ENCODE results near the gene ARID1A. TPM values are rescaled to one million over a fixed set of nuclear protein-coding genes. Genes with fewer than 3 reads are reported as not detected.
"Not testable (repeated sequence)": the region's sequence is repeated elsewhere in the genome, so short reads cannot be mapped to it uniquely, and the experiment has no call there.

ARID1A gene
- total RNA-seq, 1 donor from 2014 or later: 70.0 TPM

GRCh38 chr1:26724926-26725325 is 29.1 kb downstream of the ARID1A start:
- DNase-seq (ENCODE audit: extremely low spot score, unreplicated experiment): no peak
- Mint-ChIP-seq H3K9me3 (ENCODE audit: unreplicated experiment) (no peaks in the 10 kb centered on the region), H3K36me3 (ENCODE audit: unreplicated experiment) (peaks cover 3% of the 10 kb centered on the region), H3K27me3 (ENCODE audit: unreplicated experiment) (no peaks in the 10 kb centered on the region), H3K27ac (ENCODE audit: unreplicated experiment) (no peak overlapping the region), H3K4me1 (ENCODE audit: unreplicated experiment) (peaks cover 62% of the 10 kb centered on the region), H3K4me3 (ENCODE audit: unreplicated experiment) (no peak overlapping the region)
- no peak for TF ChIP-seq CTCF (IDR thresholded peaks at IDR 0.05)

GRCh38 chr1:26725904-26726303 is 30.1 kb downstream of the ARID1A start:
- H3K27ac Mint-ChIP-seq (ENCODE audit: unreplicated experiment); H3K9me3 Mint-ChIP-seq (ENCODE audit: unreplicated experiment); H3K36me3 Mint-ChIP-seq (ENCODE audit: unreplicated experiment); DNase-seq (ENCODE audit: extremely low spot score, unreplicated experiment); H3K4me3 Mint-ChIP-seq (ENCODE audit: unreplicated experiment); H3K27me3 Mint-ChIP-seq (ENCODE audit: unreplicated experiment): not testable (repeated sequence)
- H3K4me1 Mint-ChIP-seq (ENCODE audit: unreplicated experiment): peaks cover 59% of the 10 kb centered on the region

- TF ChIP-seq CTCF (IDR thresholded peaks at IDR 0.05): no peak
- Mint-ChIP-seq H3K27me3 (ENCODE audit: unreplicated experiment) (no peaks in the 10 kb centered on the region), H3K36me3 (ENCODE audit: unreplicated experiment) (peaks cover 13% of the 10 kb centered on the region), H3K9me3 (ENCODE audit: unreplicated experiment) (no peaks in the 10 kb centered on the region), H3K4me1 (ENCODE audit: unreplicated experiment) (peaks cover 52% of the 10 kb centered on the region), H3K27ac (ENCODE audit: unreplicated experiment) (no peak overlapping the region), H3K4me3 (ENCODE audit: unreplicated experiment) (no peak overlapping the region)
- DNase-seq (ENCODE audit: extremely low spot score, unreplicated experiment): no peak
Observed at GRCh38 chr1:26726784-26727183, 31.0 kb downstream of the ARID1A start.

- Mint-ChIP-seq H3K4me3 (ENCODE audit: unreplicated experiment) (no peak overlapping the region), H3K27ac (ENCODE audit: unreplicated experiment) (no peak overlapping the region), H3K9me3 (ENCODE audit: unreplicated experiment) (no peaks in the 10 kb centered on the region), H3K4me1 (ENCODE audit: unreplicated experiment) (peaks cover 45% of the 10 kb centered on the region), H3K36me3 (ENCODE audit: unreplicated experiment) (peaks cover 13% of the 10 kb centered on the region), H3K27me3 (ENCODE audit: unreplicated experiment) (no peaks in the 10 kb centered on the region)
- no peak for TF ChIP-seq CTCF (IDR thresholded peaks at IDR 0.05)
- DNase-seq (ENCODE audit: extremely low spot score, unreplicated experiment): no peak
Observed at GRCh38 chr1:26727476-26727875, 31.7 kb downstream of the ARID1A start.

- no peak for DNase-seq (ENCODE audit: extremely low spot score, unreplicated experiment)
- H3K4me3 Mint-ChIP-seq (ENCODE audit: unreplicated experiment): no peak overlapping the region
- H3K36me3 Mint-ChIP-seq (ENCODE audit: unreplicated experiment): peaks cover 21% of the 10 kb centered on the region
- H3K4me1 Mint-ChIP-seq (ENCODE audit: unreplicated experiment): peaks cover 33% of the 10 kb centered on the region
- H3K27ac Mint-ChIP-seq (ENCODE audit: unreplicated experiment): no peak overlapping the region
- H3K27me3 Mint-ChIP-seq (ENCODE audit: unreplicated experiment): no peaks in the 10 kb centered on the region
- H3K9me3 Mint-ChIP-seq (ENCODE audit: unreplicated experiment): no peaks in the 10 kb centered on the region
- TF ChIP-seq CTCF (IDR thresholded peaks at IDR 0.05): no peak
Observed at GRCh38 chr1:26728645-26729044, 32.8 kb downstream of the ARID1A start.

GRCh38 chr1:26729633-26730032 is 33.8 kb downstream of the ARID1A start:
- H3K27ac Mint-ChIP-seq (ENCODE audit: unreplicated experiment): no peak overlapping the region
- H3K36me3 Mint-ChIP-seq (ENCODE audit: unreplicated experiment): peaks cover 28% of the 10 kb centered on the region
- no peak overlapping the region for H3K4me3 Mint-ChIP-seq (ENCODE audit: unreplicated experiment)
- TF ChIP-seq CTCF (IDR thresholded peaks at IDR 0.05): no peak
- no peaks in the 10 kb centered on the region for H3K27me3 Mint-ChIP-seq (ENCODE audit: unreplicated experiment)
- H3K9me3 Mint-ChIP-seq (ENCODE audit: unreplicated experiment): no peaks in the 10 kb centered on the region
- DNase-seq (ENCODE audit: extremely low spot score, unreplicated experiment): no peak
- peaks cover 27% of the 10 kb centered on the region for H3K4me1 Mint-ChIP-seq (ENCODE audit: unreplicated experiment)
